Epidermal melanocyte (primary cell): ENCODE data around the gene LRMDA.

Experiments used
- DNase-seq: peaks from one replicate; pipeline ENCODE4 v3.0.0; 2011; ENCODE audit warnings: low spot score; ENCODE audit not compliant: insufficient read length

LRMDA gene

GRCh38 chr10:75474106-75474505, 42.7 kb downstream of the LRMDA start:
- no peak for DNase-seq

DNA sequence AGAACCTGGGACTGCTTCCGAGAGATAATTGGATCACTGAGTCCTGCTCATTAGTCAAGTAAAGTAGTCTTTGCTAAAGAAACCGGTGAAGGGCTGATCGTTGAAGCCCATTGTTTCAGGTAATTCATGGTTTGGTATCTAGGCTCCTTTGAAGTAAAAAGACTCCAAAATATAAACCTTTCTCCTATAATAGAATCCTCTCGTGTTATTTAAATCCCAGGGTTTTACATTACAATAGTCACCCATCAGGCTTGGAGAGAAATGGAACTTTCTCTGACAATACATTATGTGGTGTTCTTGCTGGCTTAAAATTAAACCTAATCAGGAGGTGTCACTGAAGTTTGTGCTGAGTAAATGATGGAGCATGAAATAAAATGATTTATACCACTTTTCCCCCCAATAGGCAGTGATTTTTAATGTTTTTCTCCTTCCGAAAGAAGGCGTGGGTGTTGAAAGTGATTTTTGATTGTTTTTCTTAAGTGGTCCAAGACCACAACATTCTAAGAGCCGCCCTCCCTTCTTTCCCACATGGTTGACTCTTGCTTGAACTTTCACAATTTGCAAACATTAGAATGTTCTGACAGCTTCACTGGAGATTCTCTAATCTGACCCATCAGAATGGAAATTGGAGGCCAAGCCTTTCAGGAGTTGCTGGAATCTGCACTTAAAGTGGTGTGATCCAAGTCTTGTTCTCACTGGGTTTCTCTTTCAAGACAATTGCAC, 44.2 kb downstream of the LRMDA start:
- DNase-seq, result no peak

DNA sequence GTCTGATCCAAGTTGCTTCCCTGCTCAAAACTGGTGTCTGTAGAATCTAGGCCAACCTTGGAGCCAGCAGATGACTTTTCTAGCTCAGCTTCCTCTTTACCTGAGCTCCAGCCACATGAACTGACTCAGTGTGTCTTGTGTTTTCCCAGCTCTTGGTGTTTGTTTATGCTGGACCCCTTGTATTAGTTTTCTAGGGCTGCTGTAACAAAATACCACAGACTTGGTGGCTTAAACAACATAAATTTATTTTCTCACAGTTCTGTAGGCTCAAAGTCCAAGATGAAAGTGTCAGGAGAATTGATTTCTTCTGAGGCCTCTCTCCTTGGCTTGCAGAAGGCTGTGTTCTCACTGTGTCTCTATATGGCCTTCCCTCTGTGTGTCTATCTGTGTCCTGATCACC, 45.1 kb downstream of the LRMDA start:
- DNase-seq, result no peak

GRCh38 chr10:75476985-75477384, 45.6 kb downstream of the LRMDA start:
- DNase-seq, result no peak

- DNase-seq, result no peak
These were observed 46.3 kb downstream of the LRMDA start for GRCh38 chr10:75477680-75478079.

DNA sequence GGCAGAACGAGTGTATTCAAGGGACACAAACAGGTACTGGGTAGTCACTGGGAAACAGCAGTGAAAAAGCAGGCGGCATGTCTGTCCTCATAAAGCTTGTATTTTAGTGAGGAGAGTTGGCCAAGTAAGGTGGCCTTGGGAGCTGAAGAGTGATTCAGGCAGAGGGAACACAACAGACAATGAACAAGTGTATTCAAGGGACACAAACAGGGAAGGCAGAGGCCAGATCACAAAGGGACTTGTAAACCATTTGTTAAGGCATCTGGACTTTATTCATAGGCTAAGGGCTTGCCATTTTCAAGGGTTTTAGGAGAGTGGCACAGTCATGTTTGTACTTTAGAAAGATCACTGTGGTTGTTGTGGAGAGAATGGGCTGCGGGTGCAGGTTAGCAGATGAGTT, 49.0 kb downstream of the LRMDA start:
- no peak for DNase-seq

DNA sequence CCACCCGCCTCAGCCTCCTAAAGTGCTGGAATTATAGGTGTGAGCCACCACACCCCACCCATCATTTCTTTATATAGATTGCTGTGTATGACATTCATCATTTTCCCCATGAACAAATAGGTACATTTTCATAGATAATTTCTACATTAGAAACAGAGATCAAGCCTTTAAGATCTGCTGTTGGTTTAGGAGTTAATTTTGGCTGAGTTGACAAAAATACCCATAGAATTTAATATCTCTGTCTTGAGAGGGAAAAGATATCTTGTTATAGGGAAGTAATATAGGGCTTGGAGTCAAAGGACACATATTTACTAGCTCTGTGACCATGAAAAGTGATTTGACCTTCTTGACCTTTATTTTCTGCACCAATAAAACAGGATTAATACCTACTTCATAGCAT, 51.8 kb downstream of the LRMDA start:
- DNase-seq, result no peak

DNA sequence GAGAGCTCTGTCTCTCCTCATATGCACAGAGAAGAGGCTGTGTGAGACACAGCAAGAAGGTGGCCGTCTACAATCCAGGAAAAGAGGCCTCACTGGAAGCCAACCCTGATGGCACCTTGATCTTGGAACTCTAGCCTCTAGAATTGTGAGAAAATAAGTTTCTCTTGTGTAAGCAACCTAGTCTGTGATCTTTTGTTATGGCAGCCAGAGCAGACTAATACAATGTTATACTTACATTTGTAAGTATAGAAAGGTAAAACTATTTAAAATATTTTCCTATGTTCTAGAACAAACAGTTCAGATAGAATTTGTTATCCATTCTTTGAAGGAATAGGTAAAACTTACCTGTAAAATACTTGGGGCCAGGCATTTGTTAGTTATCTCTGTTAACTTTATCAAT, 53.3 kb downstream of the LRMDA start:
- no peak for DNase-seq

GRCh38 chr10:75486591-75486990, 55.2 kb downstream of the LRMDA start:
- DNase-seq, result no peak

DNA sequence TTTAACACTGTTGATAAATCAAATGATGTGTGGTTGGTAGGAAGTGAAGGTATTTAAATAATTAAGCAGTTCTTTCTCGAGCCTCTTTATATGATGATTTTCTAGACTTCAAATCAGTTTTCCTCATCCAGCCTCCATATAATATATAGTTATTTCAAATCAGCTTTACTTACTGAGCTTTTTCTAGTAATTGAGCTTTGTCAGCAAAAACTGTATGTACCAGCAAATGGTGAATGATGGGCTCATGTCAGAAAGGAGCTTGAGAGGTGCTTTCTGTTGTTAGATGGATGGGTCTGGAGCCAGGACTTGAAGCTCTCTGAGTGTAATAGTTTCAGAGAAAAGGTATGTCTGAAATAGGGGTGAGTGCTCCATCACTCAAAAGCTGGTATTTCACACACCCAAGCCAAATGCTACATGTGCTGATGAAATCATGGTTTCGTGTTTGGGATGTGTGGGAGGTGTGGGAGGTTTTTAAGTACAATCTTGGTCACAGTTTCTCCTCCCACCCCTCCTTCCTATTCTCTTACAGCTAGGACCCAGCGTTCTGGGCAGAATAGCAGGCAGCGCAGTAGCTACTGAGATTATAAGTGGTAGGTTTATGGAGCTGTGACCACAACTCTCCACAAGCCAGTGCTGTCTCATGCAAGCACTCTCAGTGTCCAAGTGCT, 55.8 kb downstream of the LRMDA start:
- DNase-seq, result no peak

- no peak for DNase-seq
These were observed 56.3 kb downstream of the LRMDA start for GRCh38 chr10:75487755-75488125.

- no peak for DNase-seq
These were observed 60.9 kb downstream of the LRMDA start for GRCh38 chr10:75492173-75492925.

DNA sequence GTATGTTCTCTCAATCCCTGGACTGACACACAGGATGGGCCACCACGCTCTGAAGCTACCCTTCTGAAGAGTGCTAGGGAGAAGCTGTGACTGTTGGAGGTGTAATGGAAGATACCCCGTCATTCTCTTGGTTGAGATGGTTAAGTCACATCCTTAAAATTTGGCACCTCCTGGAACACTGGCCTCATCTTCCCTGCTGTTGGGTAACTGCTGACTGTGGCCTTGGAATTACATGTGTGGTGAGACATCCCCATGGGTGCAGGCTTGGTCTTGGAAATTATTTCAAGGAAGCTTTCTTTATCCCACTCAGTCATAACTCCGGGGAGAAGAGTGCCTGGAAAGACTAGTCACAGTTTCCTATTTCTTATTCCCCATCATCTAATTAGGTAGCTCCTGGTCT, 62.0 kb downstream of the LRMDA start:
- DNase-seq, result no peak

DNA sequence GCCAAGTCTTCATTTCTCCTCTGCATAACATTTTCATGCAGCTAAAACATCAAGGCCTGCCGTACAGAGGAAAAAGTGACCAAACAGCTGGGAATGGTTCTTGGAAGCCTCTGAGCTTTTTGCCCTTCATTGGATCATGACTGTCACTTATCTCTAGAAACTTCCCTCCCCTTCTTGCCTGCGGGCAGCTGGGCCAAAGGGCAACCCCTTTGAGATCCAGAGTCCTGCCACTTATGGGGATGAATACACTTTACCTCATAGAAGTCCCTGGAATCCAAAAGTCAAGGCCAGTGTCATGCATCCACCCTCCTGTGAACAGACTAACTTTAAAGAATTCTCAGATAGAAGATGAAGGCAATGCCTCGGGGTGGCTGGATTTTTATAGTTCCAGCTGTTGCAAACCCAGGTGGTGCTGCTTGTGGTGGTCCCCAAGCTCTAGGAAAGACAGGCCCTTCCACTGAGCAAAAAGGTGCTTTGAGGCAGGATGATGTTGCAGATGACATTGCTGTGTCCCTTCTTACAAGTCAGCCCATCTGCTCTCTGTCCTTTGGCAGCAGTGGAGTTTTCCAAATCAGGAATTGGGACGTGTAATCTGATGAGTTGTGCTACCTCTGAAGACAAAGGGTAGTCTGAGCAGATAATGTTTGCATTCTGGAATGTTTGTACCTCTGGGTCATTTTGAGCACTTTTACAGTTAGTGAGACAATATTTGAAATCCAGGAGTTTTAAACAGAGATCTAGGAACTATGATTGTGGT, 64.2 kb downstream of the LRMDA start:
- no peak for DNase-seq

DNA sequence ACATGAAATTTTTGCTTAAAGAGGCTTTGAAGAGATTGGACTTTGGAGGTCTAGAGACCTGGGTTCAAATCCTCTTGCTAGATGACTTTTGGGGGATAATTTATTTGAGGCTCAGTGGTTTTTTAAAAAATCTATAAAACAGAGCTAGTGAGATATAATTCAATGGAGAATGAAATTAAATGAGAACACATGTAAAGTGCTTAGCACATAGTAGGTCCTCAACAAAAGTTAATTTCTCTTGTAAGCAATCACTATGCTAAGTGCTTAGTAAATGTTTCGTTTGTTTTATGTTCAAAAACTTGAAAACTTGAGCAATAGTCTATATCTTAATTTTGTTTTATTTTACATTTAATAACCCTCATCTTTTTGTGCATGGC, 64.8 kb downstream of the LRMDA start:
- DNase-seq, result no peak

DNA sequence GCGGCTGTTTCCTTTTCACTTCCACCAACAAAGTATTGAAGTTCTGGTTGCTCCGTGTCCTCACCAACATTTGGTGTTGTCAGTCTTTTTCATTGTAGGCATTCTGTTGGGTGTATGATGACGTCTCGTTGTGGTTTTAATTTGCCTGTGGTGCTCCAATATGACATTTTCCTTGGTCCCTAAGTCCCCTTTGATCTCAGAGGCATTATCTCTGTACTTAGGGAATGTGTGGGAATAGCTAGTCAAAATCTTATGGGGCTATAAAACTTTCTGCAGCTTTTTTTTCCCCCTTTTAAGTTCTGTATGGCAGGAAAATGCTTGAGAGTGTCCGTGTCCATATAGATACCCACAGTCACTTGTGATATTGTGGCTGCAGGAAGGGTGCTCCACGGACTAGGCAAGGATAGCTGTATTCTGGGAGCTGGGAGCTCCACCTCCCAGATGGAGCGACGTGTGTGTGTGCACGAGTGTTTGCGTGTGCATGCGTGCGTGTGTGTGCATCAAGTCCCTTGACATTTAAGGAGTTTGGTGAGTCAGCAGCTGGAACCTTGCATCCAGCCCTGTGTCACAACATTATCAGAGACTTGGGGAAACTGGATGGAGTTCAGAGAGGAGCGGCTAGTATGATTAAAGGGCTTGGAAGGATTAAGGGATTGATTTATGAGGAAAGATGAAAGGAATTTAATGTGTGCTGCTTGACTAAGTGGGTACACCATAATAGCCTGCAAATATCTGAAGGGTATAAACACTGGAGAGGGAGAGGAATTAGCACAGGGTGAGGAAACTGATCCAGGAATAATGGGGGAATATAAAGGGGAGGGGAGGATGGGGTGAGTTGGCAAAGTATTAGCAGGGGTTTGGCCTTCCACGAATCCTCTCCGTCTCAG, 66.8 kb downstream of the LRMDA start:
- no peak for DNase-seq

DNA sequence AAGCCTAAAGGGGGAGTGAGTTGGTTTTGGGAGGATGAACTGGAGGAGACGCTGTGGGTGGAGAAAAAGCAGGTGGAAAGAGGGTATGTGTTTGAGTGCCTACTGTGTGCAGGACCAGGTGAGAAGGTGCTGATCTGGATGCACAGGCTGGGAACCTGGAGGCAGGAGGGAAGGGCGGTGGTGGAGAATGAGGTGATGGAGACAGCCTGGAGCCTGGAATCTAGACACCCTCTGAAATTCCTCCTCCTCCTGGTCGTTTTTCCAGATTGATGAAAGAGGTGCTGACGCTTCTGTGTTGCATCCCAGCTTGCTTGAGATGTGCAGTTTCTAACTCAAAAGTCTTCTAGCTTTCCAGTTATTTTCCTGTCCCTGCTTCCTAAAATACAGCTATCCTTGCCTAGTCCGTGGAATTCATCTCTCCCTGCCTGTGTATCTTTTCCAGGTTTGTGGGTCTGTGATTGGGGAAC, 67.5 kb downstream of the LRMDA start:
- no peak for DNase-seq

- DNase-seq, result no peak
These were observed 68.2 kb downstream of the LRMDA start for GRCh38 chr10:75499556-75500160.

GRCh38 chr10:75502389-75502788, 71.0 kb downstream of the LRMDA start:
- DNase-seq, result no peak

GRCh38 chr10:75502838-75503237, 71.4 kb downstream of the LRMDA start:
- no peak for DNase-seq
